ENCODE data around the gene BOLA2B.
"Not testable (repeated sequence)": the region's sequence is repeated elsewhere in the genome, so short reads cannot be mapped to it uniquely, and the experiment has no call there.

- not testable (repeated sequence) for TF ChIP-seq CTCF (conservative IDR thresholded peaks at IDR 0.05); ZFX (IDR thresholded peaks at IDR 0.05)
Measured at GRCh38 chr16:30217082-30217481, 23.6 kb upstream of the BOLA2B start.
